HG03066 (cell line): ENCODE results near the gene RAB11FIP2.
A peak's percentile ranks its signal among the peaks of the same experiment; 100 is the strongest.

Source experiments
- ATAC-seq: cut with Tn5 transposase; IDR thresholded peaks from one replicate; pipeline ENCODE4 v1.9.1; 2021; ENCODE audit warnings: low read depth; ENCODE audit not compliant: unreplicated experiment

RAB11FIP2 gene

DNA sequence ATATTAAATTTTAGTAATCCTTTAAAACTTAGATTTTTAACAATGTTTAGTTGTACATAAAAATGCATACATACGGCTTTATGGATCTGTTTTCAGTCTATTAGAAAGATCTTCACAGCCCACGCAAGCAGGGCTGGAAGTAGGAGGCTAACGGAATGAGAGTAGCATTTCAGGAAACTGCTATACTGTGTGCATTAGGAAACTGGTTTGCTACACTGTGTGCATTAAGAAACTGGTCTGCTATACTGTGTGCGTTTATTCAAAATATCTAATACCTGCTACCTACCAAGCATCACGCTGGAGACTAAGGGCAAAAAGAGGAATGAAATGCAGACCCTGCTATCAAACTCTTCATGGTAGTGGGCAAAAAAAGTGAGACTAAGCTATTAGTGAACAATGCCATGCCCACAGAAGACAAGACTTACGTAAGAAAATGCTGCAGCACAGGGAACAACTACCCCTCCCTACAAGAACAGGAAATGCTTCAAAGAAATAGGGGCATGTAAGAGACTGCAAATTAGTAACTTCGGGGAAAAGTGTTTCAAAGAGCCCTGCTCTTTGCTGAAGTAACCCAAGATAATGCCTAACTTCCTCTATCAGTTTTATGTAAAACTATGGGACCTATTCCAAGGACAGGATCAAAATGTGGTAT lies 11.3 kb downstream of the RAB11FIP2 start:
- ATAC-seq: no peak

DNA sequence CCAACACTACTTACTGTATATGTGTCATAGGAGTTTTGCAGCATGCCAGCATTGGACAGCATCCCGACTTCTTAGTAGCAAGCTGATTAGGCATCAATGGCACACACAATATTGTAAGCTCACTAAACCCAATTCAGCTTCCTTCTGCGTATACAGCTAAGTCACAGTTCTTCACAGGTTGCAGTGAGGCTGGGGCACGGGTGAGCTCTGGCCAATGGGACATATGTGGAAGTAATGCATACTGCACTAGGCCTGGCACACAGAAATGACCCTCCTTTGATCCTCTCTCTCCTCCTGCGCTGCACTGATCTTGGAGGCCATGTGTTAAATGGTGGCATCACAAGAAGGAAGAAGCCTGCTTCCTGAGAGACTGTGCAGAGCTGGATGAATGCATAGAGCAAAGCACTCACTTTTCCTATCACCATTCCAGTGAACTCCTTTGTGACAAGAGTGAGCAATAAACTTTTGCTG lies 11.9 kb downstream of the RAB11FIP2 start:
- no peak for ATAC-seq

DNA sequence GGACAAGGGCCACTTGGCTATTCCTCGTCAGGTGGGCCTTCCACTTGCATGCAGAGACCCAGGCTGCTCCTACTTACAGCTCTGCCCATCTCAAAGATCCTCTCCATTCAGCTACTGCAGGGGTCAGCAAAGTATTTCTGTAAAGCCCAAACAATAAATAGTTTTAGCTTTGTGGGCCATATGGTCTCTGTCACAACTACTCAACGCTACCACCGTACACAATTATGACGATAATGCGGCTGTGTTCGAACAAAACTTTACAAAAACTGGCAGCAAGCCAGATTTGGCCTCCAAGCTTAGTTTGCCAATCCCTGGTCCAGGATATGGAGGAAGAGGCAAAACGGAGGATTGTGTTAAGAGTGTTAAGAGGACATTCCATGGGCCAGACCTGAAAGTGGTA lies 12.8 kb downstream of the RAB11FIP2 start:
- no peak for ATAC-seq

DNA sequence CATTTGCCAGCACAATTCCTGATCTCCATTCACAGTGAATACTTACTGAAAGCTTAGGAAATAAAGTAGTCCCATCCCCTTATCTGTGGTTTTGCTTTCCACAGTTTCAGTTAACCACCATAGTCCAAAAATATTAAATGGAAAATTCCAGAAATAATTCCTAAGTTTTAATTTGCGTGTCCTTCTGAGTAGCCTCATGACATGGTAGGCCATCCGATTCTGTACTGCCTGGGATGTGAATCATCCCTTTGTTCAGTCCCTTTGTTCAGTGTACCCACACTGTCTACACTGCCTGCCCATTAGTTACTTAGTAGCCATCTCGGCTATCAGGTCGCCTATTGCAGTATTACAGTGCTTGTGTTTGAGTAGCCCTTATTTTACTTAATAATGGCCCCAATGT lies 14.2 kb downstream of the RAB11FIP2 start:
- no peak for ATAC-seq

DNA sequence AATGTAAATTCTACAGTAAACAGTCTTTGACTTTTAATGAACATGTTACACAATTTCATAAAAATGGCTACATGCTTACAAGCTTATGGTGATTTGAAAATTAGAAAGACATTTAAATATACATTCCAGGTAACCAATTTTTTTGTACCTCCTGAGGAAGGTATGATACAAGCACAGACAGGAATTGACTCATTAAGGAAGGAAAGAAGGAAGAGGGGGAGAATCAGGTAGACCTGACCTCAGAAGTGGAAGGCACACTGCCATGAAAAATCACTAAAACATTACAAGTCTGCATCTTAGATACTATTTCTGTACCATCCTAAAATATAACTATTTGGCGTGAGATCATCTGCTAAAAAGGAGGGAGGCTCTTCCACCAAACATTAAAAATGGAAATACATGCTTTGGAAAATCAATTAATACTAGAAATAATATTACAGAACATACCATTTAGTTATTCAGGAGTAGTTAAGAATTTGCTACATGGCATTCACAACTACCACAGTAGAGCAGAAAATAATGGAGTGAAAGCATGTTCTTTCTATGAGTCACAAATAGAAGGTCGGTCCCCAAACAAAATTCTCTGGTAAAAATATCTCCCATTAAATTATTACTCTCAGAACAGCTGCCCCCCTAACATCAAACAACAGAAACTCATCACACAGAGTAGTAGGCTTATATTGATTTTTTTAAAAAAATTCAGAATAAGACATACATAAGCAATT lies 15.2 kb downstream of the RAB11FIP2 start:
- no peak for ATAC-seq

DNA sequence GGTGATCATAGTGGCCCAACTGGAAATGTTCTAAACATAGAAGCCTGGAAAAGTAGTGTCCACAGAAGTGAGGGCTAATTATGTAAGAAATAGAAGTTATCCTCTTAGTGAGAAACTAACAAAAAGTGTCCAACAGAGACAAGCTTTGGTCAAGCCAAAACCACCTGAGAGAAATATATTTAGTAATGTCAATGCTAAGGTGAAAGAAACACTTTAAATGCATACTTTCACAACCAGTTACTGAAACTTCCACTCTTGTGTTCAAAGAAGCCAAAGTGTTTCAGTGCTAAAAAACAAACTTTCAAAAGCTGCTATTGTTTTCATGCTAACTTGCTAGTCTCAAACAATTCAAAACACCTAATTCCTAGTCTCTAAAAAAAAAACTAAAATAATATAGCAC lies 18.1 kb downstream of the RAB11FIP2 start:
- ATAC-seq: peak; percentile 99

DNA sequence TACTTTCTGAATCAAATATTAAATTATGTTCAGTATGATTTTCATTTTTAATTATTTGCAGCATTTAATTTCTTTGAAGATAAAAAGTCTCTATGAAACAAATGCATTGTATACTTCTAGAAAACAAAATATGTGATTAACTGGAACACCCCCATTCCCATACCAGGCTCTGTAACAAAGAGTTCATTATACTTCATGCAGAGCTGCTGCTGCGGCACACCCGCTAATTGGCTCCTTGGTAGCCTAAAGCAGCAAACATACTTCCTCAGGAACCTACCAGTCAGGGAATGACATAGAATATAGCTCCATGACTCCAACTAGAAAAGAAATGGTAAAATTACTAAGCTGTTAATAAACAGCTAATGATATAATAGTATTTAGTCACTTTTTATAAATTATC lies 19.3 kb downstream of the RAB11FIP2 start:
- no peak for ATAC-seq

DNA sequence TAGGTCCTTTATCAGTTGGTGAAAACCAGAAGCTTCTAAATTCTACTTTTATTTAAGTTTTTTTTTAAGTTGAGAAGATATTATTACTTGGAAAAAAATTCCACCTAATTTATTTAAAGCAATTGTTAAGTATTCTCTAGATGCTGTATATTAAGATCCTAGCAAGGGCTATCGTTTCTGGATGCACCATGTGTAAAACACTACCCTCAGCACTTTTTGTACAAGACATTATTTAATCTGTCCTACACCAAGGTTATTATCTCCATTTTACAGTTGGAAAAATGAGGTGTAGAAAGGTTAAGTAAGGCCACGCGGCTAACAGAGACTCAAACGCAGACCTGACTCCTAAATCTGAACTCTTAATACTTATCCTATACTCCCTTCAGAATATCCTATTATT lies 19.8 kb downstream of the RAB11FIP2 start:
- ATAC-seq: no peak

DNA sequence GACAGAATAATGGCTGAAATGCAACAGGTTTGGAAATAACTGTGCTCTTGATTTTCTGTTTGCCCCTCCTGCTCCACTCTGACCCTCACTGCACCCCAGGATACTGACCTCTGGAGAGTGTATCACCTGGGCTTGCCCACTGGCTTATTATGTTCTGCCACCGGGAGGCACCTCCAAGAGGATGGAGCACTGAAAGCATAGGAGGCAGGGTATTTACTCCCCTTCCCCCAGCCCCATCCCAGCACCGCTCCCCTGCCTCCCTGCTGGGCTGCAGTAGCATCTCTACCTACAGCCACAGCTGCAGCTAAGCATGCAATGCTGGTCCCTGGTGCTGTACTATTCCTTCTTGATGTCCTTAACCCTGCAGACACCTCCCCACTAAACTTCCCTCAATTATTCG lies 26.4 kb downstream of the RAB11FIP2 start:
- ATAC-seq: no peak

DNA sequence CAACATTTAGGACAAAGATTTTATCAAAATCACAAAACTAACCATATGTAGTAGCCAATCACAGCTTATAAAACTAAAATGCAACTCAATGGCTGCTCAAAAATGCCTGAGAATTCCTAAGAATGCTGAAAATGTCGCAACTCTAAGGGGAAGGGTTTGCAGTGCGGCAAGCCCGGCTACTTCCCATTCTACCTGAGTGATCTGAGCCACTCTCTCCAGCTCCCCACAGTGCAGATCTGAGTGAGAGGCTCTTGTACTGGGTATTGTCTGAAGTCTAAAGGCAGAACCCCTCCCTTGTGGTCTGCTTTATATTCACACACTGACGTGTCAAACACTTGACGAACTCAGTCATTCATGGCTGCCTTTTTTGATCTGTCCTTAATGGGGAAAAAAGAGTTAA lies 28.9 kb downstream of the RAB11FIP2 start:
- no peak for ATAC-seq

DNA sequence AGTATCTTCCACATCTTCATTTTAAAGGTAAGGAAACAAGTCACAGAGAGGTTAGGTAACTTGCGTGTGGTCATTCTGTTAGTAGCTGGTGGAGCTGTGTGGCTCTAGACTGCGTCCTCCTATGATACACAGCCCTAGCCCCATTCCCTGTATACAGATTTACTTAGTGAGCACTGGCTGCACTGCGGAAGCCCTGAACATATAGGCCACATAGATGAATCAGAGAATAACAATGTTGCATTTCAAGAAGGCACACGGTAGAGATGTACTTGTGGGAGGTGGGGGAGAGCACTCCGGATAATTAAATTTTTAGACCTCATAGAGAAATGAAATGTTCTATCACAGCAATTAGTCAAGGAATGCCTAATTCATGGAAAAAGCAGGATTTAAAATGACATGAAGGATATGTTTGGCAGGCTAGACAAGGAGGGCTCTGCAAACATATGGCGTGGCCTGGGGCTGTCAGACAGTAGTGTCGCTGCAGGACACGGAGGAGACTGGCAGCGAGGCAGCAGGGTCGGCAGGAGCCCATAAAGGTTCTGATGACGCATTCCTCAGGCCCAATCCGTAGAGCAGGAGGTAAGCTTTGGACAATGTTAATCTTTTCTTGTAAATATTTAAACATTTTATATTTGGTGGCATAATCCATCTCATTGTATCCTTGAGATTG lies 29.5 kb downstream of the RAB11FIP2 start:
- no peak for ATAC-seq

DNA sequence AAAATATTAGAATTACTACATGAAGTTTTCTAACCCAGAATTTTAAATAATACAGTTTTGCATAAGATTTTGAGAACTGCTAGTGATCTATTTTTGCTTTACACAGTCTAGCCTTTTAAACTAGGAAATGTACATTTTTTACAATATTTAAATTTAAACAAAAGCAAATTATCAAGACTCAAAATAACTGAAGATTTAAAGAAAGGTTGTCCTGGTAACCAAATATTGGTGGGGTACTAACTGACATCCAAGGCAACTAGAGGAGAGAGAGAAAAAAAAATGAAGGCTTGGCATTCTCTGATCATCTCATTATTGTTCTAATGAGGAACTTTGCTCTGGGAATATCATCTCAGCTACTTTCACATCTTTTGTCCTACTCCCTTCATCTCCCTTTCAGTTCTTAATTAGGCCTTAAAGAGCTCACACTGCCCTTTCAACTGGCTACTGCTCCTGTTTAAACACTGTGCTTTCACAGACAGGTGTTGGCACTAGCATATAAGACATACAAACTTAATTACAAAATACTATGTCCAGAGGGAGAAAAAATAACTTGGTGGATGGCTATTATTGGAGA lies 33.7 kb downstream of the RAB11FIP2 start:
- no peak for ATAC-seq

DNA sequence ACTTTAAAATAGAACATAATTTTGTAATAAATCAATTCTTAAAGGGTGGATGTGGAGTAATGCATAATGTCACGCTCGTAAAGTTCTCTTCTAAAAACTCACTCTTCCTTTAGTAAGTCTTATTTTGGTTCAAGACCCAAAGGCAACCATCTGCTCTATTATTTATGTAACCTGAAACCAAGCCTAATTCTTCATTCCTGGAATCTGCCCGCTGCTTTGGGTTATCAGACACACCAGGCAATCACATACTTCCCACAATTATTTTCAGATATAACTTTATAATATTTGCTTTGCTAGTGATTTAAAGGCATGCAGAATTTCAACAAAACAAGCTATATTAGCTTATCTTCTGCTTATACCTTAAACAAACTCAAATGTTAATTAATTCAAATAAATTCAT lies 39.0 kb downstream of the RAB11FIP2 start:
- ATAC-seq: no peak

DNA sequence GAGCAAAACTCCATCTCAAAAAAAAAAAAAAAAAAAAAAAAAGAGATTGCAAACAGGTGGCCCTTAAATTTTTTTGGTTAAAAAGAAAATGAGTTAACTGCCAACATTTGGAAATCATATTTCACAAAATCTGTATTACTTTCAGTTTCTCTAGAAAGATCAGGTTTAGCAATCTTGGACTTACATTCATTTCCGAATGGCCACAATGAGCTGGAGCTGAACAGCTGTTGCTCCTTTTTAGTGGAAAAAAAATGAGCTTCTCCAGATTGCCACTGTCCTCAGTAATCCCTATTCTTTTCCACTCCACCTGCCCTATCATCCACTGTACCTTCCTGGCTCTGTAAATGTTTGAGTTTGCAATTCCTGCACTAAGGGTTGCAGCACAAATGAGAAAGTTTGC lies 43.6 kb downstream of the RAB11FIP2 start:
- ATAC-seq: no peak

DNA sequence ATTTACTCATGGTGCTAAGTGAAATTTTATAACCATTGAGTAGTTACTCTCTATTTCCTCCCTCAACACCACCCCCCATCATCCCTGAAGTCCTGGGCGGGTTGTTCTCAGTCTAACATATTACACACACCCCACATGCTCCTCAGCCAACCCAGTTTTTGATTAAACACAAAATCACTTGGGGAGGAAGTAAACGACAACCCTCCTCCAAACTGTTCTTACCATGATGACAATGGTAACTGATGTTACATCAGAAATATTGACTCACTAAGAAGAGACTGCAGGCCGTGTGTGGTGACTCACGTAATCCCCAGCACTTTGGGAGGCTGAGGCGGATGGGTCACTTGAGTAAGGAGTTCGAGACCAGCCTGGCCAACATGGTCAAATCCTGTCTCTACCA lies 44.2 kb downstream of the RAB11FIP2 start:
- ATAC-seq: no peak

DNA sequence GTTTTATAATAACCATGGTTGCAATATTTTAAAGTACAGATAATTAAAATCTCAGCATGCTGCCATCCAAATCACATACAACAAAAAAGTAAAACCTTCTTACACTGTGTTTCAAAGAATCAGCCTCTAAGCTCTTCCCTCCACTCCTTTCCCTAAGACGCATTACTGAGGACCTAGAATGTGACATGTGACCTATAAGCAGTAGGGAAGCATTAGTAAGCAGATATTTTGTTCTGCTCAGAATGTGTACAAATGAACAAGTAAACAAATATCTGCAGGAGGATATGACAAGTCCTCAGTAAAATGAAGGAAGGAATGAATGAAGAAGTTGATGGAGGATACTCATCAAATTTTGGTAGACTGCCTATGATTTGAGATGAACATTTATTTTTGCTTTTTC lies 49.1 kb downstream of the RAB11FIP2 start:
- ATAC-seq: no peak

DNA sequence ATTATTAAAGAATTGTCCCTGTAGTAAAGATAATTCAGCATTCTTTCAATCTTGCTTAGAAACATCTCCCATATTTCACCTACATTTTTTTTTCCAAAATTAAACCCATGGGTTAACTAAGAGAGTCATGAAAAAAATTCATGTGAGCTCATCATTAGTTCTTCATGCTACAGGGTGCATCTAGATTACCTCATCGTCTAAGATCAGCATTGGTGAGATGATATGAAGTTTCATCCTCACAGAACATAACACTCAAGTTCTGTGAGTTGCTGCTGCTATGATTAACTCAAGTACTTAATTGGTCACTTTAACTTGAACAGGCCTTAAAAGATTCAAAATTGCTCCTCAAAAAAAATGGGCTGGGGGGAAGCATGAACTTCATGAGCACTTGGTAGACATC lies 50.0 kb downstream of the RAB11FIP2 start:
- no peak for ATAC-seq

DNA sequence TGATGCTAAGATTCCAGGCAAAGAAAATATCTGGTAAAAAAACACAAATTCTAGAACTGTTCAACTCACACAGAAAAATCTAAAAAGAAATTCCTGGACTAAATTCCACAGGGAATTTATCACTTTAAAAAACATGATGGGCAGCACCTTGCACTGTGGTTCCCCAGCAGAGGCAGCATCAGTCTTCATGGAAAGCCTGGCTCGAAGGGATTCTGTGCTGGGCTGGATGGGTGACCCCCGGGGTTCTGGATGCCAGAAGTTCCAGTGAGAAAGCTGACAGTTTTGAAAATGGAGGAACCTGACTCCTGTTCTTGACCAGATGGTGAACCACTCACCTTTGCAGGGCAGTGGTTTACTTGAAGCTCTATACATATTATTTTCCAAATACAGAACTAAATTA lies 52.0 kb downstream of the RAB11FIP2 start:
- no peak for ATAC-seq

DNA sequence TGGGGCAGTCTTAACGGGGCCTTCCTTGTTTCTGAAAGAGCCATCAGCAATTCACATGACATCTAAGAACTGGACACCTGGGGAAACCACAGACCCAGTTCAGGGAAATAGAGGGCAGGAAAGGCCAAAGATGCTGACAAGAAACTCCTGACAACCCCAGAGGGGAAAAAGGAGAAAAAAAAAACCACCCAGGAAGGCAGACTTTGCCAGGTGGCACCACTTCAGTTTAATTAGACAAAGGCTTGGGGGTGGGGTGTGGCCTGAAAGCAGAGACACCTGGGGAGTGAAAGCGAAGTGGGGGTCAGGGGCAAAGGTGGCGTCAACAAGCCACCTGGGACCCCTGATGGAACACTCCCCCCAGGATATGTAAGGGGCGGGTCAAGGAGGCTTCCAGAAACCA lies 53.6 kb downstream of the RAB11FIP2 start:
- no peak for ATAC-seq

DNA sequence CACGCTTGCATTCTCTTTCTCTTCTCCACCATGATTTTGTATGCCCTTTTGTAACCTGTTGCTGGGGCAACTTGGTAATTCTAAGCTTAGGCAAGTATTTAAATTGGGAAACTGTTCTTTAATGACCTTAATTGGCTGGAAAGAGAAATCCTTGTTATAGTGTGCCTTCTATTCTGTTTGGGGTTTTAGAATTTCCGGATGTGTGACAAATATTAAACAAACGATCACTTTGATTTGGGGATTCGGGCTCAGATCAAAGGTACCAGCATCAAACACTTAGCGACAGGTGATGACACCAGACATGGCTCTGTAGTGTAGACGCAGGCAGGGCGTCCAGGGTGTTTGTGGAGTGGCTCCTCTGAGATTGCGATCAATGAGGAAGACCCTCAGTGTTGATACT lies 55.0 kb downstream of the RAB11FIP2 start:
- ATAC-seq: no peak

DNA sequence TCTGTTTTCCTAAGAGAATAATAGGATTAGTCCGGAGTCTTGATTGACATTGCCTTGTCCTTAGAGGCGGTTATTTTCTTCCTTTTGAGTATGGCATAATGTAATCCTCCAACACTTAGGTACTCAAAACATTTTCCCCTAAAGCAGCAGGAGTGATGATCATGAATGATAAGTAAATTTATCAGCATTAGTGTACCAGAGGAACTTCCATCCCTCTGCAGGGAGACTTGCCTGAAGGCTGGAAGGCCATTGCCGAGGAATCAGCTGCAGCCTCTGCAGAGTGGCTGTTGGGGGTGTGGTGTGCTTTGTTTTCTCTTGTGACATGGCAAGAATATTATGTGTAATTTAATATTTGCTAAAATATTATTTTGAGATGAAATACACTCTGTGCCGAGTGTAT lies 56.8 kb downstream of the RAB11FIP2 start:
- ATAC-seq: no peak

DNA sequence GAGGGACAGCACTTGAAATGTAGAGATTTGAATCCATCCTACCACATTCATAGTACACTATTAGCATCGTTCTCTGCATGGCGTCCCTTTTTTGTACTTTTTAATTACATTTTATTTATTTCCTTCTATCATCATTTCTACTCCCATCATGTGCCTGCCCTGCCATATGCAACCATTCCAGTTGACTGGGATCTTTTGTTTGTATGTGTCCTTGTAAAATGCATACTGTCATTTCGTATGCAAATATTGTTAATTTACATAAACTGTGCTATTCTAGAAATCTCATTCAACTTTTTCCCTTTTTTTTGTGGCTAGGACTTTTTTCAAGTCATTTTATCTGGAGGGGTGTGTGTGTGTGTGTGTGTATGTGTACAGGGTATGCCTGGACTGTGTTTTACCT lies 57.9 kb downstream of the RAB11FIP2 start:
- no peak for ATAC-seq
